NCI-H2196 (cell line): ENCODE results near the gene SELENON.

ENCODE experiments used
- DNase-seq: peaks from one replicate; lab custom pipeline; 2025; ENCODE audit not compliant: unreplicated experiment; lab: John Stamatoyannopoulos, UW

The SELENON gene, protein sequence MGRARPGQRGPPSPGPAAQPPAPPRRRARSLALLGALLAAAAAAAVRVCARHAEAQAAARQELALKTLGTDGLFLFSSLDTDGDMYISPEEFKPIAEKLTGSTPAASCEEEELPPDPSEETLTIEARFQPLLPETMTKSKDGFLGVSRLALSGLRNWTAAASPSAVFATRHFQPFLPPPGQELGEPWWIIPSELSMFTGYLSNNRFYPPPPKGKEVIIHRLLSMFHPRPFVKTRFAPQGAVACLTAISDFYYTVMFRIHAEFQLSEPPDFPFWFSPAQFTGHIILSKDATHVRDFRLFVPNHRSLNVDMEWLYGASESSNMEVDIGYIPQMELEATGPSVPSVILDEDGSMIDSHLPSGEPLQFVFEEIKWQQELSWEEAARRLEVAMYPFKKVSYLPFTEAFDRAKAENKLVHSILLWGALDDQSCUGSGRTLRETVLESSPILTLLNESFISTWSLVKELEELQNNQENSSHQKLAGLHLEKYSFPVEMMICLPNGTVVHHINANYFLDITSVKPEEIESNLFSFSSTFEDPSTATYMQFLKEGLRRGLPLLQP

DNA sequence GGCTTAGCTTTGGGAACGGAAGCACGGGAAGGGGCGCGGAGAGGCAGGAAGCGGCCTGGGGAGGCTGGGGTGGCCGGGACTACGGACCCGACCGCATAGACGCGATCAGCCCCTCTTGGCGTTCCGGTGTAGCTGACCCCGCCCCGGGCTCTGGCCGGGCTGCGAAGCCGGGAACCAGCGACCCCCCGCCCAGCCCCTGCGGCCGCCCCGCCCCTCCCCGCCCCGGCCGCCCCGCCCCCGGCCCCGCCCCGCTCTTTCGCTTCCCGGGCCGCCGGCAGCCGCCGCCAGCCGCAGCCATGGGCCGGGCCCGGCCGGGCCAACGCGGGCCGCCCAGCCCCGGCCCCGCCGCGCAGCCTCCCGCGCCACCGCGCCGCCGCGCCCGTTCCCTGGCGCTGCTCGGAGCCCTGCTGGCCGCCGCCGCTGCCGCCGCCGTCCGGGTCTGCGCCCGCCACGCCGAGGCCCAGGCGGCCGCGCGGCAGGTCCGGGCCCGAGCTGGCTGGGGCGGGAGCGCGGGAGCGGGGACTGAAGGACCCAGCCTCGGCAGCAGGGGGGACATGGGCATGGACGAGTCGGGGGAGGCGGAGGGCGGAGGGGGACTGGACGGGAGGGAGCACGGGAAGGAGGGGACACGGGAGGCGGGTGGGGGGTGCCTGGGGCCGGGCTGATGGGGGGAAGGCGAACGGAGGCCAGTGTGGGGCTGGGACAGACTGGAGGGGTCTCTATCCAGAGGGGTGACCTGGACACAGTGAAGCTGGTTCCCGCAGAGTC lies at the start of gene SELENON:
Gene SELENON, plus strand, starts transcription at position 259 of the 768 bp plus-strand sequence. Its CDS starts 38 bp downstream, at position 297.
- peak; percentile 45 for DNase-seq

DNA sequence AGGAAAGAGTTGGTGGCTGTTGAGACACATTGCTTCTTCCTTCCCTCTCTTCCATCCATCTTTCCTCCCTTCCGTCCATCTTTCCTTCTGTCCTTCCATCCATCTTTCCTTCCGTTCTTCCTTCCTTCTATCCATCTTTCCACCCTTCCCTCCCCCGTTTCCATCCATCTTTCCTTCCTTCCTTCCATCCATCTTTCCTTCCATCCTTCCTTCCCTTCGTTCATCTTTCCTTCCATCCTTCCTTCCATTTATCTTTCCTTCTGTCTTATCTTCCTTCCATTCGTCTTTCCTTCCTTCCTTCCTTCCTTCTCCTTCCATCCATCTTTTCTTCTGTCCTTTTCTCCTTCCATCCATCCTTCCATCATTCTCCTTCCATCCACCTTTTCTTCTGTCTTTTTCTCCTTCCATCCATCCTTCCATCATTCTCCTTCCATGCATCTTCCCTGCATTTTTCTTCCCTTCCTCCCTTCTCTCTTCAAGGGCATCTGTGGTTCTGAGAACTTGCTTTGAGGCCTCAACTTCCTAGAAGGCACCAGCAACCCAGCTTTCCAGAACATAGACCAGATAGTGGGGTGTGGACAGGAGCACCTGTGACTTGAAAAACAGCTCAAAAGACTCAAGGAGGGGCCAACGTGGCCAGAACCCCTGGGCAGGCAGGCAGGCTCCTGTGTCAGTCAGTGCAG lies 48.9 kb upstream of the SELENON start:
- DNase-seq, result no peak

DNA sequence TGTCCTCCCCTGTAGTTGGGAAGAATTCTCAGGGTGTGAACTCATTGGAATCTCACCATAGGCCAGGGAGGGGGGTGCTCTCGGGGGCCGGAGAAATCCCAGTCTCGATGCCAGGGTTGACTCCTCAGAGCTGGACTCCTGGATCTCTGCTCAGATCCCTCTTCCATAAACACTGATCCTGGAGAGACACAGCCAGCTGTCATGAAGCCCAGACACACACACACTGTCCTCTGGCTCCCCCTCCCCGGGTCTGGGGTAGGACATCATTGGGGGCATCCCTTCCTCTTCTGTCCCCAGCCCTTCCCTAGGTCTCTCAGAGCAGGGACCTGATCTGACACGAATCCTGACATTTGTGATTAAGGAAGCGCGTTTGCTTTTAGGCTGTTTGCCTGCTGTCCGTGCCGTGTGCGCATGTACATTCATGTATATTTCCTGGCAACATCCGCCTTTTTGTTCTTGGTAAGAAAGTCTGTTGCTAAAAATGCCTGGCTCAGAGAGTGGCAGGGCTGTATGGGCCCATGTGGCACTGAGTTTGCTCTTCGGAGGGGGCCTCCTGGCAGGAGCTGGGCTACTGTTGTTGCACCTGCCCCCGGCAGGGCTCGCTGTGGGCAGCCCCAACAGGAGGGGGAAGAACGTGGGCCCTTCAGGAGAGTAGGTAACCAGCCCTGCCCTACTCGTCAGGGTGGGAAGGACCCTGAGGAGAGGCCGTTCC lies 45.4 kb upstream of the SELENON start:
- no peak for DNase-seq

DNA sequence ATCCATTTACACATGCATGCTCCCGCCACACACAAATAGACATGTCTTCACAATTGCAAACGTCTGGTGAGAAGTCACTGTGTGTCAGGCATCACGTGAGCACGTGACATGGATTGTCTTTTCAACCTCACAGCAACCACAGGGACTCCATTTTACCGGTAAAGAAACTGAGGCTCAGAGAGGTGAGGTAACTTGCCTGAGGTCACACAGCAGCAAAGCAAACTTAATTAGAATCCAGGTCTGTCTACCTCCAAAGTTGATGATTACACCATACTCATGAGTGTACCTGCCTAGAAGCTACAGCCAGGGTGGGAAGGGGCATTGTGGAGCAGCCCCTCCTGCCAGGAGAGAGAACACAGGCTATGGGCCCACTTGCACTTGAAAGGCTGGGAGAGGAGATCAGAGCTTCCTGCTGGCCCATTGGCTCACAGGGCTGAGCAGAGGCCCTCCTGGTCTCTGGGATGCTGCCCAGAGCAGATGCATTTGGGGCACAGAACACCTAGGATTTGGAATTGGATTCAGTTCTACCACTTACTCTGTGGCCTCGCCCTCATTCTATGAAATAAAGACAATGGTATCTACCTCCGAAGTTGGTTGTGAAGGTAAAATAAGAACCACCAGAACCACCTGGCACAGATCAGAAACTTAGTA lies 44.4 kb upstream of the SELENON start:
- no peak for DNase-seq

DNA sequence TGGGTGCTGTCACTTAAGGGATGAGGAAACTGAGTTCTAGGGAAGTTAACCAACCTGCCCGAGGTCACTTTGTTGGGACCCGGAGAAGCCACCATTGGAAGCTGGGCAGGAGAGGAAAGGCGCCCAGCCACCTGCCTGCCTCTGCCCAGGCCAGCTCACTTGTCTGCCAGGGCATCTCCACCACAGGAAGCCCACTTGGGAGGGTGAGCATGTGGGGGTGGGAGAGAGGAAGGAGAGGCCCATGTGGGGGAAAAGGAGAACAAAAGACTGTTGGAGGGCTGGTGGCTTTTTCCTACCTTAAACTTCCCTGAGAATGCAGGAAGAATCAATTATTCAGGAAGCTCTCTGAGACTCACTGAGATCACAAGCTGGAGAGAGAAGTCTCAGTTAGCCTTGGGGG lies 43.8 kb upstream of the SELENON start:
- no peak for DNase-seq

DNA sequence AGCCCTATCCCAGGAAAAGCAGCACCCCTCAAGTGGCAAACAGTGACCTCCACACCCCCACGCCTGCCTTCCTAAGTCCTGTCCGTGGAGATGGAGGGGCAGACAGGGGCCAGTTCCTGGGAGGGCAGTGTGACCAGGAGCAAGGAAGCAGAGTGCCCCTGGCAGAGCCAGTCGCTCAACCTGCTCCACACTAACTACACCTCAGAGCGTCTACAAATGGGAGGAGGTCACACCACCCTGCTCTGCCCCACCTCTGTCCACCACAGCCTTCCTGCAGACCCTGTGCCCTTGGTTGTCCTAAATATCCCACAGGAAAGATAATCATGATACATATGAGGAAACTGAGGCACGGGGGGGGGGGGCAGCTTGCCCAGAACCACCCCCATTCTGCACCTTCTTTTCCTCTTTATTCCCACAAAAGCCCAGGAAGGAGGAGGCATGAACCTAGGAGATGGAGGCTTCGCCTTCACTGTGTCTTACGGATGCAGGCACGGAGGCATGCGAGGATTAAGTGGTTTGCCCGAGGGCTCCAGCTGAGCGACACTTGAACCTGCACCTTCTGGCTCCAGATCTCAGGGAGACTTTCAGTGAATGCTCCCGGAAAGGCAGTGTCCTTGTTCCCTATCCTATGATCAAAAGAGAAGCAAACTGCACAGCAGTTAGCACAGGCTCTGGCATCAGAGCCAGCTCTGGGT lies 42.7 kb upstream of the SELENON start:
- no peak for DNase-seq

DNA sequence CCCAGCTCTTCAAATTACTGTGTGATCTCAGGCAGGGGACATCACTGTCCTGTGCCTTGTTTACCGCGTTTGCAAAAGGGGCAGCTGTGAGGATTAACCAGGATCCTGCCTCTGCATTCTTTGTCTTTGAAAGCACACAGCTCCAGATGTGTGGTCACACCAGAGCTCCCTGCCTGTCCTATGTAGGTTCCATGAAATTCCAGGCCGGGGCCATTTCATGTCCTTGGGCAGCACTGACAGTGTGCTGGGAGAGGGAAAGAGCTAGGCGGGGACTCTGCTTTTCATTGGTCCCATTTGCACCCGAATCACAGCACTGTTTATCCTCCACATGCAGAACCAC lies 42.2 kb upstream of the SELENON start:
- DNase-seq, result no peak

DNA sequence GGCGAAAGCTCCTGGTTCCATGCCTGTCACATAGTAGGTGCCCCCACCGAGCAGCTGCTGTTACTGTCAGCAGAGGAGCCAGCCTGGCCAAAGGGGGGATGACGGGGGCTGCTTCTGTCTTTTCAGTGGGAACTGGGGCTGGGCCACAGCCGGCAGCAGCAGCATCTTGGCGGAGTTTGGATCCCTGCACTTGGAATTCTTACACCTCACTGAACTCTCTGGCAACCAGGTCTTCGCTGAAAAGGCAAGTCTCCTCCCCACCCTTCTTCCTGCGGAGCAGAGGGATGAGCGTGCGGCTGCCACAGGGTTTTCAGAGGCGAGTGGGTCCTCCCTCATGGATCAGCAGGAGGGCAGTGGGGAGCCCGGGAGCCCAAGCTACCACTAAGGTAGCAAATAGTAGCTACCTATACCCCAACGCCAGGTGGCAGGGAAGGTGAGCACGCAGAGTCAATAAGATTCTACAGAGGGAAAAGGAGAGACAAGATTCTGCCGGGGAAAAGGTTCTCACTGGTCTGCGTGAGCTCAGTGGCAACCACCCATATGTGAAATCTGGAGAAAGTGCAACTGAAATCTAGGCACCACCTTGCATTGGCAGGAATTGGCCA lies 41.4 kb upstream of the SELENON start:
- DNase-seq, result no peak

DNA sequence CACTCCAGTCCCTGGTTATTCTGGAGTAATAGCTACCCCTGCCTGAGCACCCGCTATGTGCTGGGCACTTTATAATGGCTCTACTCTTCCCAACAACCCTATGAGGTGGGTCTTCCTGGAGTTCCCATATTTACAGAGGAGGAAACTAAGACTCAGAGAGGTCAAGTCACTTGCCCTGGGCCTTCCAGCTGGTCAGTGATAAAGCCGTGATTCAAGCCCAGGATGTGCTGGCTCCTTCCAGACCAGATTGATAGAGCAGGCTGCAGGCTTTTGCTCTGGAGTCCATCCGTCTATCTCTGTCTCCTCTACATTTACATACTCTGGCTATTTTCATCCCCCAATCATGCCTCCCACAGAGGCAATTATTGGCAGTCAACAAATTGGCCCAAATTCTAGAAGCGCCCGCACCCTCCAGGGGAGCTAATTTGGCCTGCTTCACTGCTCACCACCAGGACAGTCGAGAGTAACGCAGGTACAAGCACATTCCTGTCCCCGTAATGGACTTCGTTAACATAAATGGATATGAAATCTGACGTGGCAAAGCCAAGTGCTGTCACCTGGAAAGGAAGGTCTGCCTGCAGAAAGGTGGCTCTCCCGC lies 39.8 kb upstream of the SELENON start:
- no peak for DNase-seq

DNA sequence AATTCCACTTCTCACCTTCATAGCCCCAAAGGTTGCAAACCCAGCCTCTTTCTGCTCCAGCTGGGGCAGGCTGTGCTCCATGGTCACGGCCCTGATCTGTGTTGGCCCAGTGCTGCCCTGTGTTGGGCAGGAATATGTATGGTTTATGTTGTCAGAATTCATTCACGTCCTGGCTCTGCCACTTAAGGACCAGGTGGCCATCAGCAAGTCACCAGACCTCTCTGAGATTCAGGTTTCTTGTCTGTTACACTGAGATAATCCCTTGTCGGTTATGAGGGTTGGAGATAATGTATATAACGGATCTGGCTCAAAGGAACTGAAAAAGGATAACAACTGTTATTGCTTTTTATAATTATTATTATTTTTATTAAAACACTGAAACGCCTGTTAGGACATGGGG lies 39.1 kb upstream of the SELENON start:
- DNase-seq, result no peak

DNA sequence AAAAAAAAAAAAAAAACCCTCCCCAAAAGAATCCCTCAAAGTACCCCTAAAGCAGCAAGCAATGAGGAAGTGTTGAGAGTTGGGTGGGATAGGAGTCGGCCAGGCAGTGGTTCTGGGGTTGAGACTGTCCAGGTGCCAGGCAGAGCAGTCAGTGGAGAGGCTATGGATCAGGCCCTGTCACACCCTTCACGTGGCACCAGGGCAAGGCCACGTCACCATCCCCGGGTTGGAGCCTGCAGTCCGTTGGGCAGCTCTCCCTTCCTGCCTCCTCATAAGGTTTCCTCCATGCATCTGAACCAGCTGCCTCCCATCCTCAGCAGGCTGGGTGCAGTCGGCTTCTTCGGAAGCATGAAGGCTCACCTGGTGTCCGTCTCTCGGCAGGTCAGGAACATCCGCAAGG lies 36.5 kb upstream of the SELENON start:
- DNase-seq, result no peak

DNA sequence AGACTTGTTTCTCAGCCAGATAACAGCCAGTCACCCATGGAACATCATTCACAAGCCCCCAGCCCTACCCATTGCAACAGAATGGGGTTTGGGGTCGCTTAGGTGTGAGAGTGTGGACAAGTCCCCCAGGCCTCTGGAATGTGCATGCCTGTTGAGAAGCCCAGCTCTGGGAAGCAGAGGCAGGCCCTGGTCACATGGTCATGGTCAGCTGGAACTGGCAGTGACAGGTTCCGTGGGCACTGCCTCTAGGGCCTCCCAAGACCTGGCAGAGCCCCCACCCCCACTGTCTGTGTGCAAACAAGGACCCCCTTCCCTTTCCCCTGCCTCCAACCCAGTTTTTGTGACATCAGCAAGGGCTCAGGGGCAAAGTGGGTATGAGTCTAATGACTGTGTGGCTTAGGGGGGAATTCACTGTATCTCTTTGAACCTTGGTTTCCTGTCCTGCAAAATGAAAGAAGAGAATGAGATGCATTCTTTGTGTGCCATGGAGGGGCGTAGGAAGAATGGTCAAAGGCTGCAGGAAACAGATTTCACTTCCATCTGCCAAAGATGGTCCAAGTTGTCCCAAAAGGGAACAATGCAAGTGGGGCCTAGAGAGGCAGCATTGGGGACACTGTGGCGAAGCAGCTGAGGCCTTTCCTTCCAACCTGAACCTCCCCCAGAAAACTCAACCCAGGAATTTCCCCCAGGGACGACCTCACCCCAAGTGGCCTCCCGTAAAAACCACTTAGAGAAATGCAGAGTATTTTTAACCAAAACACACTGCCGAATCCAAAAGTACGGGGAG lies 34.7 kb upstream of the SELENON start:
- no peak for DNase-seq

DNA sequence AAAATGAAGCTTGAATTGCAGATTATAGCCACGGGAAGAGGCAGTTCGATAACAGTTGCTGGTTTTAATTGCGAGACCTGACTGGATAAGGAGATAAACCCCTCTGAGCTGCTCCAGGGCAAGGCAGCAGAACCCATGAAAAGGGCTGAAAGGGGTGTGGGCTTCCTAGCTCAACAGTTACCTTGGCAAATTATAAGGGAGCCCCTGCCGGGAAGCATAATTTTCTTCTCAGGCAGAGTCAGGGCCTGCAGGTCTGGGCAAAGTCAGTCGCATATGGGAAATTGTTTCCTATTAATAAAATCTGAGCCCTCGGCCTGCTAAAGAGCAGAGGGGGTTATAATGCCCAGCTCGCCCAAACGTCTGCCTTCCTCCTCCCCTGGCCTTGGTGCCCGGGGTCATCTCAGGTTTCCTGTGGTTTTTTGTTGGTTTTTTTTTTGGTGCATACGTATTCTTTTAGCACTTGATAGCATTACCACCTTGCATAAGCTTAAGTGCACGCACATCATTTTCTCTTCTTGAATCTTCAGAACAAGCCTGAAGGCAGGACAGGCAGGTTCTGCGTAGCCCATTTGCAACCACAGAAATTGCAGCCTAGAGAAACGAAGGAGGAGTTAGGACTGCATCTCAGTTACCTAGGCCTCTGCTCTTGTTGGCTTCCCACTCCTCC lies 33.9 kb upstream of the SELENON start:
- peak; percentile 45 for DNase-seq

DNA sequence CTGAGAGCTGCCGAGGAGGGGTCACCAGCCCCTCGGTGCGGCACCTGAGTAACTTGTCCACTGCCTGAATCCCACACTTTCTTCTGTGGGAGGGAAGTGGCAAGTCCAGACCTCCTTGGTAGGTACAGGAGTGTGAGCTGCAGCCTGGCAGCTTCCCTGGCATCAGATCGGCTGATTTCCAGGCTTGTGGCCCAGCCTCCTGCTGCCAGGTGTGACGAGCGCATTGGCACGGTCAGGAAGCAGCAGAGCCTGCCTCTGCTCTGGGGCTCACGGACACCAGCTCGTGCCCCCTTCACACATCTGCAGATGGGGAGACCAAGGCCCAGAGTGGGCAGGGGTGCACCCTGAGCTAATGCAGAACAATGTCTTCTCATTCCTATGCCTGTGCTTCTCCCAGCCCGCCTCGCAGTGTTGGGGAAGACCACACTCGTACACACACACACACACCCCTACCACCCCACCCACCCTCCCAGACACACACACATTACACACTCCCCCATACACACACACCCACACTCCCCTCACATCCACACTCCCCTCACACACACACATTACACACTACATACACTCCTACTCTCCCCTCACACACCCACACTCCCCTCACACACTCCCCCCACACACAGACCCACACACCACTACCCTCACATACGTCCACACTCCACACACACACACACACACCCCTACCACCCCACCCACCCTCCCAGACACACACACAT lies 33.1 kb upstream of the SELENON start:
- peak; percentile 75 for DNase-seq

DNA sequence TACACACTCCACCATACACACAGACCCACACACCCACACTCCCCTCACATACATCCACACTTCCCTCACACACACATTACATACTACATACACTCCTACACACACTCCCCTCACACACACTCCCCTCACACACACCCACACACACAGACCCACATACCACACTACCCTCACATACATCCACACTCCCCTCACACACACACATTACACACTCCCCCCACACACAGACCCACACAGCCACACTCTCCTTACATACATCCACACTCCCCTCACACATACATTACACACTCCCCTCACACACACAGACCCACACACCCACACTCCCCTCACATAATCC lies 32.6 kb upstream of the SELENON start:
- DNase-seq, result no peak

DNA sequence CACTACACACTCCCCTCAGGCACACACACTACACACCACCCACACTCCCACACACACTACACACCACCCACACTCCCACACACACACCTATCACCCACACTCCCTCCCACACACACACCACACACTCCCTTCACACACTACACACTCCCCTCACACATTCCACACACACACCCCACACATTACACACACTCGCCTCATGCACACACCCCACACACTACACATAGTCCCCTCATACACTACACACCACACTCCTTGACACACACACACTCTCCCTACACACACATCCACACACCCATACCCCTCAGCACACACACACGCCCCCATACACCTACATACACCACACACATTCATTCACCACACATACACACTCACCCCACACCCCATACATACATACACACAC lies 31.0 kb upstream of the SELENON start:
- DNase-seq, result no peak
